Epidermal melanocyte (primary cell): ENCODE measurements around the gene PAIP2.
A peak's percentile ranks its signal among the peaks of the same experiment; 100 is the strongest.
"Not testable (repeated sequence)": the region's sequence is repeated elsewhere in the genome, so short reads cannot be mapped to it uniquely, and the experiment has no call there.

Experiments
- DNase-seq: peaks from one replicate; pipeline ENCODE4 v3.0.0; 2011; ENCODE audit warnings: low spot score; ENCODE audit not compliant: insufficient read length

The PAIP2 gene

GRCh38 chr5:139378101-139378825 is 36.6 kb downstream of the PAIP2 start:
- no peak for DNase-seq

- peak; percentile 9 for DNase-seq
Observed at GRCh38 chr5:139378941-139379361, 37.3 kb downstream of the PAIP2 start.

- DNase-seq: no peak
Observed at GRCh38 chr5:139379626-139380449, 38.2 kb downstream of the PAIP2 start.

GRCh38 chr5:139381837-139382761 is 40.4 kb downstream of the PAIP2 start:
- DNase-seq: no peak

- no peak for DNase-seq
Observed at GRCh38 chr5:139382807-139383206, 41.2 kb downstream of the PAIP2 start.

GRCh38 chr5:139383275-139383992 is 41.8 kb downstream of the PAIP2 start, which contains the start of gene SLC23A1:
Gene SLC23A1, minus strand, starts transcription at chr5:139383297. Its CDS starts 44 bp downstream, at chr5:139383253.
- peak; percentile 29 for DNase-seq

- peak; percentile 11 for DNase-seq
Observed at GRCh38 chr5:139383993-139384590, 42.4 kb downstream of the PAIP2 start.

- no peak for DNase-seq
Observed at GRCh38 chr5:139384591-139385051, 43.0 kb downstream of the PAIP2 start.

- peak; percentile 11 for DNase-seq
Observed at GRCh38 chr5:139385061-139386049, 43.7 kb downstream of the PAIP2 start.

GRCh38 chr5:139386050-139386438 is 44.4 kb downstream of the PAIP2 start:
- no peak for DNase-seq

- DNase-seq: not testable (repeated sequence)
Observed at GRCh38 chr5:139386956-139387355, 45.3 kb downstream of the PAIP2 start.

- DNase-seq: peak; percentile 12
Observed at GRCh38 chr5:139387611-139388197, 46.0 kb downstream of the PAIP2 start.

GRCh38 chr5:139388198-139388821 is 46.7 kb downstream of the PAIP2 start:
- DNase-seq: peak; percentile 21

- DNase-seq: peak; percentile 9
Observed at GRCh38 chr5:139389701-139390638, 48.3 kb downstream of the PAIP2 start, which contains the start of gene MZB1. Gene MZB1, minus strand, starts transcription at chr5:139389913. Its CDS starts 57 bp downstream, at chr5:139389856.

- peak; percentile 17 for DNase-seq
Observed at GRCh38 chr5:139390639-139391569, 49.2 kb downstream of the PAIP2 start.
